ENCODE results near the gene SLC1A4.

SLC1A4 gene

GRCh38 chr2:64985447-64985846 is 3.8 kb upstream of the SLC1A4 start:
- H3K4me3 ChIP-seq (ENCODE audit: low read length), result no peak overlapping the region
- H2BK15ac ChIP-seq (replicated peaks; ENCODE audit: low read depth), result no peak overlapping the region
- H4K5ac ChIP-seq (ENCODE audit: low read length), result no peak overlapping the region
- H3K23ac ChIP-seq (ENCODE audit: low read length), result no peak overlapping the region
- no peak overlapping the region for H3K4ac ChIP-seq (ENCODE audit: low read depth, low read length)
- no peak overlapping the region for H3K56ac ChIP-seq (ENCODE audit: low read length)
- no peaks in the 10 kb centered on the region for H3K4me1 ChIP-seq (ENCODE audit: control insufficient read depth, low read depth, low read length)
- H3K79me1 ChIP-seq (ENCODE audit: low read length), result no peaks in the 10 kb centered on the region
- peaks cover 19% of the 10 kb centered on the region for H3K27me3 ChIP-seq (ENCODE audit: insufficient read depth, low read length, poor library complexity)
- no CpG with 5 or more reads among the region's 7 CpGs for WGBS (ENCODE audit: extremely low coverage, insufficient coverage, low lambda C conversion rate)
- no peak overlapping the region for H2AK5ac ChIP-seq (ENCODE audit: low read length)
- no peak overlapping the region for H2BK120ac ChIP-seq (ENCODE audit: low read depth, low read length)
- no peak for DNase-seq
- no peak overlapping the region for H3K4me2 ChIP-seq (ENCODE audit: low read length)
- no peak overlapping the region for H4K8ac ChIP-seq (ENCODE audit: low read depth, low read length)
- no peak overlapping the region for H3K27ac ChIP-seq (ENCODE audit: low read depth, low read length)
- no peak overlapping the region for H3K18ac ChIP-seq (ENCODE audit: low read length)
- no peaks in the 10 kb centered on the region for H3K79me2 ChIP-seq (ENCODE audit: control insufficient read depth, insufficient read depth, low read length)
- no peak overlapping the region for H3K9ac ChIP-seq (ENCODE audit: low read length)
- no peak overlapping the region for H2BK5ac ChIP-seq (ENCODE audit: low read length)
- no peaks in the 10 kb centered on the region for H3K36me3 ChIP-seq (ENCODE audit: control insufficient read depth, insufficient read depth, low read length)

GRCh38 chr2:64987001-64987955 is 1.9 kb upstream of the SLC1A4 start:
- Histone ChIP-seq H3K79me1 (ENCODE audit: low read length) (no peaks in the 10 kb centered on the region), H2AK5ac (ENCODE audit: low read length) (no peak overlapping the region), H3K56ac (ENCODE audit: low read length) (no peak overlapping the region), H3K36me3 (ENCODE audit: control insufficient read depth, insufficient read depth, low read length) (no peaks in the 10 kb centered on the region), H3K18ac (ENCODE audit: low read length) (no peak overlapping the region), H2BK15ac (replicated peaks; ENCODE audit: low read depth) (no peak overlapping the region), H3K4me1 (ENCODE audit: control insufficient read depth, low read depth, low read length) (no peaks in the 10 kb centered on the region), H2BK5ac (ENCODE audit: low read length) (no peak overlapping the region), H3K23ac (ENCODE audit: low read length) (no peak overlapping the region), H3K27me3 (ENCODE audit: insufficient read depth, low read length, poor library complexity) (peaks cover 27% of the 10 kb centered on the region), H3K4me2 (ENCODE audit: low read length) (no peak overlapping the region), H2BK120ac (ENCODE audit: low read depth, low read length) (no peak overlapping the region), H3K4ac (ENCODE audit: low read depth, low read length) (no peak overlapping the region), H3K27ac (ENCODE audit: low read depth, low read length) (no peak overlapping the region), H3K79me2 (ENCODE audit: control insufficient read depth, insufficient read depth, low read length) (no peaks in the 10 kb centered on the region), H3K9ac (ENCODE audit: low read length) (no peak overlapping the region), H3K4me3 (ENCODE audit: low read length) (no peak overlapping the region), H4K8ac (ENCODE audit: low read depth, low read length) (no peak overlapping the region), H4K5ac (ENCODE audit: low read length) (no peak overlapping the region)
- no CpG with 5 or more reads among the region's 6 CpGs for WGBS (ENCODE audit: extremely low coverage, insufficient coverage, low lambda C conversion rate)
- no peak for DNase-seq

DNA sequence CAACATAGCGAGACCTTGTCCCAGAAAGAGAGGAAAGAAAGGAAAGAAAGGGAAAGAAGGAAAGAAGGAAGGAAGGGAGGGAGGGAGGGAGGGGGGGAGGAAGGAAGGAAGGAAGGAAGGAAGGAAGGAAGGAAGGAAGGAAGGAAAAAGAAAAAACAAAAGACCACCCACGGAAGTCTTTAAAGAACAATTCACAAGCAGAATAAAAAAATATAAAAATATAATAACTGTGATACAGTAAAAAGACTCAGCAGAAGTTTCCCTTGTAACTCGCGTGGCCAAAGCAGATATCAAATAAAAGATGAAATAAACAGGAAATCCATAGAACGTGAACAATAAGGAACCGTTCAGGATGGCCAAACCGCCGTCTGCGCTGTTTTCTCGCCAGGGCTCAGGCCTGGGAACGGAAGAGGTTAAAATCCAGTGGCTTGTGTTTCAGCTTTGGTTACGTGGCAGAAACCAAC is 1.2 kb upstream of the SLC1A4 start:
- Histone ChIP-seq H2BK5ac (ENCODE audit: low read length) (no peak overlapping the region), H3K79me1 (ENCODE audit: low read length) (no peaks in the 10 kb centered on the region), H2BK120ac (ENCODE audit: low read depth, low read length) (no peak overlapping the region), H2BK15ac (replicated peaks; ENCODE audit: low read depth) (no peak overlapping the region), H3K36me3 (ENCODE audit: control insufficient read depth, insufficient read depth, low read length) (no peaks in the 10 kb centered on the region), H3K79me2 (ENCODE audit: control insufficient read depth, insufficient read depth, low read length) (no peaks in the 10 kb centered on the region), H3K23ac (ENCODE audit: low read length) (no peak overlapping the region), H3K4me3 (ENCODE audit: low read length) (no peak overlapping the region), H4K5ac (ENCODE audit: low read length) (no peak overlapping the region), H4K8ac (ENCODE audit: low read depth, low read length) (no peak overlapping the region), H3K9ac (ENCODE audit: low read length) (peak overlapping the region; percentile 28), H3K4ac (ENCODE audit: low read depth, low read length) (no peak overlapping the region), H3K4me2 (ENCODE audit: low read length) (peak overlapping the region; percentile 77), H3K27me3 (ENCODE audit: insufficient read depth, low read length, poor library complexity) (peaks cover 27% of the 10 kb centered on the region), H3K27ac (ENCODE audit: low read depth, low read length) (no peak overlapping the region), H2AK5ac (ENCODE audit: low read length) (no peak overlapping the region), H3K4me1 (ENCODE audit: control insufficient read depth, low read depth, low read length) (no peaks in the 10 kb centered on the region), H3K18ac (ENCODE audit: low read length) (no peak overlapping the region), H3K56ac (ENCODE audit: low read length) (peak overlapping the region; percentile 11)
- no peak for DNase-seq
- WGBS (ENCODE audit: extremely low coverage, insufficient coverage, low lambda C conversion rate), result no CpG with 5 or more reads among the region's 12 CpGs

DNA sequence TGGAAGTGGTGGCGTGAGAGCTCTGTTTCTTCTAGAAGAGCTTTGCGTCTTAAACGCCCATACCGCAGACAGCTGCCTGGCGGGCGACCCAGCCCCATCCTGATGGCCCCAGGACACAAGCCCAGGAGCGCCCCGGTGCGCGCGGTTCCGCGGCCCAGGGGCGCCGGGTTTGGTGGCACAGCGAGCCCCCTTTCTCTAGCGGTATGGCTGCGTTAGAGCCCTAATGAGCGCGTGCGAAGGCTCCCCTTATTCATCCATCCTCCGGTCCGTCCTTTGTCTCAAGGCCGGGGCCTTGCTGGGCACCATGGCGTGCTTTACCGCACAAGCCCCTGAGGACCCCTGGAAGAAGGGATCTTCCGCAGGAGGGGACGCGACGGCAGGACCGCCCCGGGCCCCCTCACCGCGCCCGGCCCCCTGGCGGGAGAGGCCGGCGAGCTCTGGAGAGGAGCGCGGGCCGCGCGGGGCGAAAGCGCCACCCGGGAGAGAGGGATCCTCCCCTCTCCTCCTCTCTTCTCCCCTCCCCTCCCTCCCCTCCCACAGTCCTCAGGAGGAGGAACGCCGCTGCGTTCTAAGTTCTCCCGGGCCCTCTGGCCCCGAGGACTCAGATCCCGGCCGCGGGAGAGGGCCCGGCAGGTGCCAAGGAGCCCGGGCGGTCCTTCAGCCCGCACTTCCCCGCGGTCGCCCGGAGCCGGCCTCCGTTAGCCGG is 626 bp upstream of the SLC1A4 start:
- H3K9ac ChIP-seq (ENCODE audit: low read length), result peak overlapping the region; percentile 28
- no peak overlapping the region for H3K18ac ChIP-seq (ENCODE audit: low read length)
- no CpG with 5 or more reads among the region's 65 CpGs for WGBS (ENCODE audit: extremely low coverage, insufficient coverage, low lambda C conversion rate)
- no peak overlapping the region for H3K4me3 ChIP-seq (ENCODE audit: low read length)
- no peaks in the 10 kb centered on the region for H3K79me2 ChIP-seq (ENCODE audit: control insufficient read depth, insufficient read depth, low read length)
- no peaks in the 10 kb centered on the region for H3K79me1 ChIP-seq (ENCODE audit: low read length)
- no peaks in the 10 kb centered on the region for H3K36me3 ChIP-seq (ENCODE audit: control insufficient read depth, insufficient read depth, low read length)
- peaks cover 27% of the 10 kb centered on the region for H3K27me3 ChIP-seq (ENCODE audit: insufficient read depth, low read length, poor library complexity)
- no peaks in the 10 kb centered on the region for H3K4me1 ChIP-seq (ENCODE audit: control insufficient read depth, low read depth, low read length)
- no peak overlapping the region for H4K8ac ChIP-seq (ENCODE audit: low read depth, low read length)
- H4K5ac ChIP-seq (ENCODE audit: low read length), result no peak overlapping the region
- no peak overlapping the region for H2AK5ac ChIP-seq (ENCODE audit: low read length)
- peak overlapping the region; percentile 77 for H3K4me2 ChIP-seq (ENCODE audit: low read length)
- H3K23ac ChIP-seq (ENCODE audit: low read length), result no peak overlapping the region
- H3K4ac ChIP-seq (ENCODE audit: low read depth, low read length), result no peak overlapping the region
- H2BK15ac ChIP-seq (replicated peaks; ENCODE audit: low read depth), result no peak overlapping the region
- H2BK5ac ChIP-seq (ENCODE audit: low read length), result no peak overlapping the region
- H2BK120ac ChIP-seq (ENCODE audit: low read depth, low read length), result no peak overlapping the region
- peak; percentile 72 for DNase-seq
- peak overlapping the region; percentile 32 for H3K56ac ChIP-seq (ENCODE audit: low read length)
- H3K27ac ChIP-seq (ENCODE audit: low read depth, low read length), result no peak overlapping the region

- Histone ChIP-seq H3K79me1 (ENCODE audit: low read length) (no peaks in the 10 kb centered on the region), H3K56ac (ENCODE audit: low read length) (peak overlapping the region; percentile 49), H3K18ac (ENCODE audit: low read length) (no peak overlapping the region), H3K23ac (ENCODE audit: low read length) (peak overlapping the region; percentile 80), H3K9ac (ENCODE audit: low read length) (no peak overlapping the region), H3K4me1 (ENCODE audit: control insufficient read depth, low read depth, low read length) (no peaks in the 10 kb centered on the region), H3K4me3 (ENCODE audit: low read length) (no peak overlapping the region), H3K79me2 (ENCODE audit: control insufficient read depth, insufficient read depth, low read length) (no peaks in the 10 kb centered on the region), H3K4ac (ENCODE audit: low read depth, low read length) (no peak overlapping the region), H2BK120ac (ENCODE audit: low read depth, low read length) (no peak overlapping the region), H3K36me3 (ENCODE audit: control insufficient read depth, insufficient read depth, low read length) (no peaks in the 10 kb centered on the region), H2AK5ac (ENCODE audit: low read length) (no peak overlapping the region), H2BK15ac (replicated peaks; ENCODE audit: low read depth) (no peak overlapping the region), H3K27me3 (ENCODE audit: insufficient read depth, low read length, poor library complexity) (peaks cover 27% of the 10 kb centered on the region), H4K5ac (ENCODE audit: low read length) (no peak overlapping the region), H2BK5ac (ENCODE audit: low read length) (no peak overlapping the region), H4K8ac (ENCODE audit: low read depth, low read length) (no peak overlapping the region), H3K4me2 (ENCODE audit: low read length) (peak overlapping the region; percentile 77), H3K27ac (ENCODE audit: low read depth, low read length) (no peak overlapping the region)
- WGBS (ENCODE audit: extremely low coverage, insufficient coverage, low lambda C conversion rate), result no CpG with 5 or more reads among the region's 35 CpGs
- peak; percentile 25 for DNase-seq
These were observed 899 bp downstream of the SLC1A4 start for GRCh38 chr2:64989982-64990614.

All from mesendoderm (in vitro differentiated cells).